GM12878 (cell line): ENCODE measurements around the gene CRYBG3.

ENCODE experiments used
- BCL11A ChIP-seq: IDR thresholded peaks from 2 replicates; pipeline ENCODE4 v1.6.1; 2011; ENCODE audit warnings: low read depth, low read length
- CBX3 ChIP-seq: fragments of 200-600 bp; sonication (generic); IDR thresholded peaks from 2 replicates; pipeline ENCODE4 v1.6.1; 2016; ENCODE audit warnings: low read depth, borderline replicate concordance
- CEBPB ChIP-seq, 2 experiments: fragments of 150-350 bp in 1 of 2; IDR thresholded peaks; 2 replicates each; pipeline ENCODE4 v1.6.1; 2012 to 2014; ENCODE audit warnings: low read depth in 2 of 2, low read length in 2 of 2, borderline replicate concordance in 1 of 2, inconsistent platforms in 1 of 2
- CTCF ChIP-seq, 3 experiments: IDR thresholded peaks in 2 of 3; conservative IDR thresholded peaks in 1 of 3; 2 replicates each; pipeline ENCODE4 v1.5.1; 2011; ENCODE audit warnings: low read depth in 3 of 3, low read length in 3 of 3, mild to moderate bottlenecking in 3 of 3, control low read depth in 2 of 3, moderate library complexity in 2 of 3, inconsistent platforms in 1 of 3, mixed read lengths in 1 of 3; ENCODE audit not compliant: control insufficient read depth in 2 of 3, insufficient read depth in 1 of 3; ENCODE audit errors: extremely low read depth in 1 of 3
- HCFC1 ChIP-seq: fragments of 150-350 bp; IDR thresholded peaks from 2 replicates; pipeline ENCODE4 v1.6.1; 2014; ENCODE audit warnings: low read length
- IRF3 ChIP-seq: fragments of 450-650 bp; IDR thresholded peaks from 2 replicates; pipeline ENCODE4 v1.6.1; 2014; ENCODE audit warnings: mild to moderate bottlenecking
- JUND ChIP-seq: IDR thresholded peaks from 2 replicates; pipeline ENCODE4 v1.6.1; 2012; ENCODE audit warnings: low read depth, mild to moderate bottlenecking, low read length, improper control_type of control experiment, moderate library complexity
- NRF1 ChIP-seq: conservative IDR thresholded peaks from 2 replicates; pipeline ENCODE4 v1.6.1; 2011; ENCODE audit warnings: mild to moderate bottlenecking, low read depth, low read length, improper control_type of control experiment
- POLR2A ChIP-seq: IDR thresholded peaks from 2 replicates; pipeline ENCODE4 v1.6.1; 2011; ENCODE audit warnings: low read depth, mild to moderate bottlenecking, low read length
- REST ChIP-seq: IDR thresholded peaks from 2 replicates; pipeline ENCODE4 v1.6.1; 2012; ENCODE audit warnings: mild to moderate bottlenecking, low read depth, low read length
- SPI1 ChIP-seq: IDR thresholded peaks from 2 replicates; pipeline ENCODE4 v1.6.1; 2011; ENCODE audit warnings: low read depth, mild to moderate bottlenecking, low read length, moderate library complexity, borderline replicate concordance; ENCODE audit not compliant: insufficient read depth
- TAF1 ChIP-seq: IDR thresholded peaks from 2 replicates; pipeline ENCODE4 v1.6.1; 2011; ENCODE audit warnings: mild to moderate bottlenecking, low read depth, low read length, borderline replicate concordance
- YY1 ChIP-seq: IDR thresholded peaks from 2 replicates; pipeline ENCODE4 v1.6.1; 2011; ENCODE audit warnings: low read depth, mild to moderate bottlenecking, low read length
- ZZZ3 ChIP-seq: IDR thresholded peaks from 2 replicates; pipeline ENCODE4 v1.6.1; 2011; ENCODE audit warnings: low read depth; ENCODE audit not compliant: control insufficient read depth, insufficient read length

- TF ChIP-seq CTCF (IDR thresholded peaks at IDR 0.05 in 2 of 3, conservative IDR thresholded peaks at IDR 0.05 in 1 of 3; ENCODE audit: control insufficient read depth in 2 of 3, extremely low read depth in 1 of 3, insufficient read depth in 1 of 3, low read depth in 3 of 3, low read length in 3 of 3) (no peak), ZZZ3 (no peak), REST (no peak), YY1 (no peak), IRF3 (no peak), CEBPB (IDR thresholded peaks at IDR 0.05; ENCODE audit: borderline replicate concordance in 1 of 2, low read depth in 2 of 2, low read length in 2 of 2) (no peak), SPI1 (no peak), CBX3 (no peak), NRF1 (no peak), HCFC1 (no peak), BCL11A (no peak), POLR2A (no peak), JUND (no peak), TAF1 (no peak)
Observed at GRCh38 chr3:97958396-97958795, 136.6 kb downstream of the CRYBG3 start.
